NCI-H1417 (cell line): Measurements from ENCODE around the gene TEX9.
A peak's percentile ranks its signal among the peaks of the same experiment; 100 is the strongest.
"Not testable (repeated sequence)": the region's sequence is repeated elsewhere in the genome, so short reads cannot be mapped to it uniquely, and the experiment has no call there.

ENCODE experiments used
- DNase-seq, 3 experiments: peaks; one replicate each; lab custom pipeline; 2025; lab: John Stamatoyannopoulos, UW

The TEX9 gene

DNA sequence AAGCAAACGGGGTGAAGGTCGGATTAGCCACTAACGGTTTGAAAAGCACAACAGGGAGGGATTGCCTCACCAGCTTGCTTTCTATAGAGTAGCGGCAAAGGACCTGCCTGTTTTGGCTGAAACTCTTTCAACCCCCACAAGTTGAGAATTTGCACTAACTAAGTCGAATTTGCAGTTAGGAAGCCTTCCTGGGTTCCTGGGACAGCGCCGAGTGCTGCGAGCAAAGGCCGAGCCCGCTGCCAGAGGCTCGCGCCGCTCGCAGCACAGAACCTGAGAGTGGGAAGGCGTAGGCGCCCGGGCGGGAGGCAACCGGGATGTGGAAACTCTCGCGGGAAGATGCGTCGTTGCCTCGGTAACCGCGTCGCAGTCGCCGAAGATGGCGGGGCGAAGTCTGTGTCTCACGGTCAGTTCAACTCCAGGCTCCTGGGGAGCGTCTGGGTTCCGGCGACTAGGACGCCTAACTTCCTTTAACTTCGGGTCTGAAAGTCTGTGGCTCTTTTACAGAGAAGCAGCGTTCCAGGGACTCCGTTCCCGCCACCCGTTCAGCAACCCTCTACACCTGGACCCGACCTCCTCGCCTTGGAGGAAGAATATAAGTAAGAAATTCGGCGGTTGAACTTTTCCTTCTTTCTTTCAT is at the start of gene TEX9:
Gene TEX9, plus strand, starts transcription at position 352 of the 637 bp plus-strand sequence. Its CDS starts 25 bp downstream, at position 377.
- peak; percentile 86 to 97 (median 96) for DNase-seq

DNA sequence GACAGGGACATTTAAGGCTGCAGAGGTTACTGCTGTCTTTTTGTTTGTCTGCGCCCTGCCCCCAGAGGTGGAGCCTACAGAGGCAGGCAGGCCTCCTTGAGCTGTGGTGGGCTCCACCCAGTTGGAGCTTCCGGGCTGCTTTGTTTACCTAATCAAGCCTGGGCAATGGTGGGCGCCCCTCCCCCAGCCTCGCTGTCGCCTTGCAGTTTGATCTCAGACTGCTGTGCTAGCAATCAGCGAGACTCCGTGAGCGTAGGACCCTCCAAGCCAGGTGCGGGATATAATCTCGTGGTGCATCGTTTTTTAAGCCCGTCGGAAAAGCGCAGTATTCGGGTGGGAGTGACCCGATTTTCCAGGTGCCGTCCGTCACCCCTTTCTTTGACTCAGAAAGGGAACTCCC is 48.7 kb upstream of the TEX9 start:
- DNase-seq: not testable (repeated sequence)

DNA sequence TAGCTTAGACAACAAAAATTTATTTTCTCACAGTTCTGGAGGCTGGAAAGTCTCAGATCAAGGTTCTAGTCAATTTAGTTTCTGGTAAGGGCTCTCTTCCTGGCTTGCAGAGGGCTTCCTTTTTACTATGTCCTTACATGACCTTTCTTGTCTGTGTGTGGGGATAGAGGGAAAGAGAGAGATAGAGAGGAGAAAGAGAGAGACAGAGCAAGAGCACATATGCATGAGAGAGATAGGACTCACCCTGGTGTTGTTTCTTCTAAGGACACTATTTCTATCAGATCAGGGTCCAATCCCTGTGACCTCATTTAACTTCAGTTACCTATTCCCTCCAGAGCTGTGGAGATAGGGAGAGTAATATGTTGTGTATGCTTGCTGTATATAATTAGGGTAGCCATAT is 44.9 kb upstream of the TEX9 start:
- no peak for DNase-seq

DNA sequence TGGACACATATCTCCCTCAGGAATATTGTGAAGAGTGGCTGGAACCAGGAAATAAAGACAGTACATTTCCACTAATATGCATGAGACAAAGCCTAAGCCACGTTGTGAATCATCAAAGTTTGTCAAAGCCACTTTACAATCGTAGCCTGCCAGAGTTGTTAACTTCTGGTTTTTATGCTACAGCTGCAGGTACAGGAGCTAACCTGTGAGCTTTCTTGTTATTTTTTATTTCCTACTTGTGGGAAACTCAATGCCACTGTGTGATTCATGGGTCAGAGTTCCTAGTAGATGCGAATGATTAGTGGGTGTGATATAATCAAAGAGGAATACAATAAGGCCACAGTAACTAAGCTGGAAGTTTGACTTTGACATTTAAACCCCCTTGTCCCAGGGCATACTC is 44.4 kb upstream of the TEX9 start:
- no peak for DNase-seq

DNA sequence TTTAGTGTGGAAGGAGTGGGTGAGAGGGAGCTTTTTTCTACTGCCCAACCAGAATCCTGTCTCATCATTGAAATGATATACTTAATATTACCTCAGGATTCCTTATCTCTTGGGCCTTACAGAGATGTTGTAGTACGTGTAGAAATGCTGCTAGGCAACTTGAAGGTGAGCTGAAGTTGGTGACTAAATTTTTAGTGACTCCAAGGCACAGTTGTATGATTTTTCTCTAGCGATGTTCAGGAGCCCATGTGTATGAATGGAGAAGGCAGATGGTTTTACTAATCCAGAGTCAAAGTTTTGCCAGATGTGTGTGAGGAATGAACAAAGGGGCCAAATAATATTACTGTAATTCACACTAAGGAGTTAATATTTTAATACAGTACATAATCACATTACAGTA is 42.8 kb upstream of the TEX9 start:
- no peak for DNase-seq

DNA sequence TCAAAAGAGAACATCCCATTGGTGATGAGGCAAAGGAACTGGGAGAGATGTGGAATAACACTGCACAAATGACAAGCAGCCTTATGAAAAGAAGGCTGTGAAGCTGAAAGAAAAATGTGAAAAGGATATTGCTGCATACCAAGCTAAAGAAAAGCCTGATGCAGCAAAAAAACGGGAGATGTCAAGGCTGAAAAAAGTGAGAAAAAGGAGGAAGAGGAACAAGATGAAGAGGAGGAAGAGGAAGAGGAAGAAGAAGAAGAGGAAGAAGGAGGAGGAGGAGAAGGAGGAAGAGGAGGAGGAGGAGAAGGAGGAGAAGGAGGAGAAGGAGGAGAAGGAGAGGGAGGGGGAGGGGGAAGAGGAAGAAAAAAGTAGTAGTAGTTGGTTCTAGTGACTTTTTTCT is 41.8 kb upstream of the TEX9 start:
- DNase-seq: no peak

DNA sequence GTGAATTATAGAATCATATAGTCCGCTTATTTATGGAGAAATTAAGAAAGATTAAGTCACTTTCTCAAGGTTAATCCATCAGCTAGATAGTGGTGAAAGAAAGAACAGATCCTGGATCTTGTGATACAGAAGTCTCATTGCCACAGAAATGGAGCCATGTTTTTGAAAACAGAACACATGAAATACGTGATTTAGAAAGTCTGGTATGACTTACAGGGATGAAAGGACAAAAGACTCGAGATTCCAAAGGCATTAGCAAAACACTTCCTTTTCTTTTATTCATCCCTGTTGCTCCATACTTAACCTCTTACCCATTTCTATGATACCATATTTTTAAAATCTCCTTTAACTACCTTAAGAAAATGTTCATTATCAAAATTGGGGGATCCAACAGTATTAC is 40.0 kb upstream of the TEX9 start:
- DNase-seq: no peak

DNA sequence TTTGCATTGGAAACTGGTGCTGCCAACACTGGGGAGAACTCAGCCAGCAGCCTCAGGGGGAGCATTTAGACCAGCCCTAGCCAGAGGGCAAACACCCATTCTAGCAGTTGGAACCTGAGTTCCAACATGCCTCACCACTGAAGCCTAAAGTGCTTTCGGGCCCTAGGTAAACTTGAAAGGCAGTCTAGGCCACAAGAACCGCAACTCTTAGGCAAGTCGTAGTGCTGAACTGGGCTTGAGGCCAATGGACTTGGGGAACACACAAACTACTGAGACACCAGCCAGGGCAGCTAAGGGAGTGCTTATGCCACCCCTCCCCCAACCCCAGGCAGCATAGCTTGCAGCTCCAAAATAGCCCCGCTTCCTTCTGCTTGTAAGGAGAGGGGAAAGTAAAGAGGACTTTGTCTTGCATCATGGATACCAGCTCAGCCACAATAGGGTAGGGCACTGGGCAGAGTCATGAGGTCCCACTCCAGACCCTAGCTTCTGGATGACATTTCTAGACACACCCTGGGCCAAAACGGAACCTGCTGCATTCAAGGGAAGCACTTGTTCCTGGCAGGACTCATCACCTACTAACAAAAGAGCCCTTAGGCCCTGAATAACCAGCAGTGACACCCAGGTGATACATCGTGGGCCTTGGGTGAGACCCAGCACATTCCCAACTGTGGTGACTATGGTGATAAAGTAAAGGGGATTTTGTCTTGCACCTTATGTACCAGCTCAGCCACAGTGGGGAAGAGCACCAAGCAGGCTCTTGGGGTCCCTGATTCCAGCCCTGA is 37.3 kb upstream of the TEX9 start:
- no peak for DNase-seq

DNA sequence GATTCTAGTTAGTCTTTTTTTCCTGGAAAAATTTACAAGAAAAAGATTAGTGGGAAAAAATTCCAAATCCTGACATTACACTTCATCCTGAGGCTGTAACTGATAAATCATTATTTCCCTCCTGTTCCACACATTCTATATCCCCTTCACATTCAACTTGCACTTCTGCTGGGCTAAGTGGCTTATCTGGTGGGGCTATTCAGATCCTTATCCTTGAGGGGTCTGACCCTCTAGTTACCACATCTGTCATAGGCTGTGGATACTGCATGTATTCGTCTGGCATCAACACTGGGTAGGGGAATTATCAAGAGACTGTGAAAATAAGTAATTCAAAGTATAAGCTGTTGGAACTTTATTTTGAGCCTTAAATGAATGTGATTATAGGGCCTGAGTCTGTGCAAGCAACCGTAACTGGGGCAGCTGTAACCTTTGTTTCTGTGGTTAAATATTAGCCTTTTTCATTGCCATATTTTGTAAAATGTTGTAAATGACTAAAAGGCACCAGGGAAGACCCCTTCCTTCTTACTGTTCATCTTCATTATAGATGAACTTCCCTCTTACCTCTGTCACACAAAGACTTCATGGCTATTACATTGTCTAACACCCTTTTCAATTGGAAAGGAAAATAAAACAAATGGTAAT is 28.0 kb upstream of the TEX9 start:
- no peak for DNase-seq

DNA sequence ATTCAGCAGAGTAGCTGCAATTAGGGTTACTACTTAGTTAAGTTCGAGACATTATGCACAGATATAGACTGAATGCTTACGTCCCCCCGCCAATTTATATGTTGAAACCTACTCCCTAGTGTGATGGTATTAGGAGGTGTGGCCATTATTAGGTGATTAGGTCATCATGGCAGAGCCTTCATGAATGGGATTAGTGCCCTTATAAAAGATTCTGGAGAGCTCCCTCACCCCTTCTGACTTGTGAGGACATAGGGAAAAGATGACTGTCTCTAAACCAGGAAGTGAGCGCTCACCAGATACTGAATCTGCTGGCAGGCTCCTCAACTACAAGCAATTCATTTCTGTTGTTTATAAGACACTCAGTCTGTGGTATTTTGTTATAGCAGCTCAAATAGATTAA is 25.6 kb upstream of the TEX9 start:
- DNase-seq: no peak

DNA sequence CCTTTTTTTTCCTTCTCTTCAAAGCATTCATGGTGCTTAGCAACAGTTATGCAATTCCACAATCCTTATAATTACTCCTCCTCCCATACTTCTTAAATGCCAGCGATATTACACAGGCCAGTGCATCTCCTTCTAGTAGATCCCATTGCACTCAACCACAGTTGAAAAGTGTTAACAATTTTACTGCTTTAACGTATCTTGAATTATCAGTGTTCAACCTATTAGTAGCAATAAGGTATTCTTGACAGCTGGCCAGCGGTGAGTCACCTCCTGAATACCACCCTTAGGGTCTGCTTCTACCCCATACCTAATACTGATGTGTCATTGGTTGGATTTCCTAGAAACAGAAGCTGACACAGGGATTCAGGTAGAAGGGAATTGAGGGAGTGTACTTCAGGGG is 24.0 kb upstream of the TEX9 start:
- no peak for DNase-seq

DNA sequence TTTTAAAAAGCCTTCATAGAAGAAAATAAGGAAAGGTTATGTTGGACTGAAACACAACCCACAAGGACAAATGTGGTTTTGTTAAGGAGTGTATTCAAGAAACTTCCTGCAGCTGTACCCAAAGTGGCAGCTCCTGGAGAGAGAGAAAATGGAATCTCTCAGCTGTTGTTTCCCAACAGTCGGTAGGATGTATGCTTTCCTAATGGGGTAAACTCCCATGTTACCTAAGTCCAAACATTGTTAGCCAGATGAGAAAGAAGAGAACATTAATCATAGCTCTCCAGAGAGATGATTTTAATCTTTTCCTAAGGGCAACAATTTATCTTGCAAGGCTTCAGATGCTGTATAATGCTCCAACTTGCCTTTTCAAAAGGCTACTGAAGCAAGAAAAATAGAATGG is 22.6 kb upstream of the TEX9 start:
- DNase-seq: peak; percentile 5 to 79 (median 30)

DNA sequence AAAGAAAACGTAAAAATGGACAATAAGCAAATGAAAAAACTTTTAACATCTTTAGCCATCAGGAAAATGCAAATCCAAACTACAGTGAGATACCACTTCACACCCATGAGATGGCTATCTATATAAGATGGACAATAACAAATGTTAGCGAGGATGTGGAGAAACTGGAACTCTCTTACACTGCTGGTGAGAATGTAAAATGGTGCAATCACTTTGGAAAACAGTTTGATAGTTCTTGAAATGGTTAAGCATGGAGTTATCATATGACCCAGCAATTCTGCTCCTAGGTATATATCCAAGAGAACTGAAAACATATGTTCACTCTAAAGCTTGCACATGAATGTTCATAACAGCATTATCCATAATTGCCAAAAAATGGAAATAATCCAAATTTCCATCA is 21.3 kb upstream of the TEX9 start:
- no peak for DNase-seq

DNA sequence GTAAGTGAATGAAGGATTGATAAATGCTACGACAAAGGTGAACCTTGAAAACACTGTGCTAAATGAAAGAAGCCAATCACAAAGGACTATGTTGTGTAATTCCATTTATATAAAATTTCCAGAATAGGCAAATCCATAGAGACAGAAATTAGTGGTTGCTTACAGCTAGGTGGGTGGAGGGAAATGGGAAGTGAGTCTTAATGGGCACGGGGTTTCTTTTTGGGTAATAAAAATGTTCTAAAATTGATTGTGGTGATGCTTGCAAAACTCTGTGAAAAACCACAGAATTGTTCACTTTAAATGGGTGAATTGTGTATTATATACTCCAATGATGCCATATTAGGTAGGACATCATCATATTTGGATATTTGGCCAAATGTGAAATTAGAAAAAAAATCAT is 20.9 kb upstream of the TEX9 start:
- no peak for DNase-seq

DNA sequence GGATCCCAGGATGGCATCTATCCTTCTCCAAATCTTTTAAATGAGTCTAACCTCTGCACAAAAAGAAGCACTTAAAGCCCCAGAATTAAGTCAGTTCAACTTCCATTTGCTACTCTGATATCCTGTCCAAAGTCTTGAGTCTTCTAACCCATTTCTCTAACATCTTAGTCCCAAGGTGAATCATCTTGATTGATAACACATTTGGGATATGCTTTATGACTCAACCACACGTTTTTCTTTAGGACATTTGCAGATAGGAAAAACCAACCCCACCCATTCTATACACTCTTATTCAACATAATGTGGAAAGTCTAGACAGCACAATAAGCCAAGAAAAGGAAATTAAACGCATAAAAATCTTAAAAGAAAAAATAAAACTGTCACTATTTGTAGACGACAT is 18.8 kb upstream of the TEX9 start:
- DNase-seq: no peak

DNA sequence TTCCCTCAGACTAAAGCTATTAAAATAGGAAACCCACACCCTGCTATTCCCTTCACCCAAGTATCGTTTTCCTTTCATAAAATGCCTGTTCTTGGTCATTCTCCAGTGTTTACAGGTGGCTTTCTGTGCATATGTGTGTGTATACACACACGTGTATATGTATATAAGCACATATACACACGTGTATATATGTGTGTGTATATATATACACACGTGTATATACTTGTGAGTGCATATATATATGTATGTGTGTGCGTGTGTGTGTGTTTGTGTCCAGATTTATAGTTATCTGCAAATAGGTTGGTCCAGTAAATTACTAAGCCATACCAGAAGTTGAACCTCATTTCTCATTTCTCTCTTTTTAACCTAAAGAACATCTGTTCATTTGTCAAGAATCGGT is 15.7 kb upstream of the TEX9 start:
- no peak for DNase-seq

DNA sequence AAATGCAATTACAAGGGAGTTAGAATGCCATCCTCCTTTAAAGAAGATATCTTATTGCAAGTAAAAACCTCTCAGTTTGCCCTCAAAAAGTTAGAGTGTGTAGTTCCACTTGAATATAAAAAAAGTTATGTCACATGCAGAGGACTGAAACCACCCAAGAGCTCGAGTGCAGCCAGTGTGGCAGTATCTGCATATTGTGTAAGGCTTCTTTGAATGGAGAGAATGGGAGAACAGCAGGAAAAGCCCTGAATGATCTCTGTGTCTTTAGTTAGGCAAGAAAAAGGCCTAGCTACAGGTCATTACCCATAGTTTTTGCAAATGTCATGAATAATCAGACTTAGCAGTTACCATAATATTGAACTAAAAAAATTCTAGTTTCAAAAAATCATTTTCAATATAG is 13.9 kb upstream of the TEX9 start:
- no peak for DNase-seq

DNA sequence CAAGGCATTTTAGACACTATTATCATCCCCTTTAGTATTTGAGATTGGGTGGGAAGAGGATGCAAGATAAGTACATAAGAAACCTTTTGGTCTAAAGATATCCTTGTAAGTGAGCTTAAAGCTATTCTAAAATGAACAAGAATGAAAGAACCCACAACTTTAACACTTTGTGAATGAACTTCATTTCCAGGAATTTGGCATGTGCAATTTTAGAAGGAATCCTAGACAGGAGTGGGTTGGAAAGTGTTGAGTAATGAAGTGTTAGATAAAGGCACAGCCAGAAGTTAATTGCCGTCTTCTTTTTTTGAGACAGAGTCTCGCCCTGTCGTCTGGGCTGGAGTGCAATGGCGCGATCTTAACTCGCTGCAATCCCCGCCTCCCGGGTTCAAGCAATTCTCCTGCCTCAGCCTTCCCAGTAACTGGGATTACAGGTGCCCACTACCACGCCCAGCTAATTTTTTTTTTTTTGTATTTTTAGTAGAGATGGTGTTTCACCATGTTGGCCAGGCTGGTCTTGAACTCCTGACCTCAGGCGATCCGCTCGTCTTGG is 13.2 kb upstream of the TEX9 start:
- DNase-seq: no peak

DNA sequence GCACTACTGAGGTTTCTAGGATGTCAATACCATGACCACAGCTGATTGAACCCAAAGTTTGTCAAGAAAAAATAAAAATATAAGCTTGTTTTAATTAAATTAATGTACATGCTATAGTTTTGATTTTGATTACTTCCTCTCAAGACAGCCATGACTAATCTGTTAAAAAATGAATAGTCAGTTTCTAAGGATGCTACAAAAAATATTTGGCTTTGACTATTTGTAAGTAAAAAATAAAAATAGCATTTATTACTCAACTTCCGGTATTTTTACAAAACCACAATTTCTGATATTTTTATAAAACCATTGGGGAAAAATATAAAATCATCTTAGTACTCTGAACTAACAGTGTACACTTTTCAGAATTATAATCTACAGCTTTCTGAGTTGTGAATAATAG is 12.1 kb upstream of the TEX9 start:
- no peak for DNase-seq

DNA sequence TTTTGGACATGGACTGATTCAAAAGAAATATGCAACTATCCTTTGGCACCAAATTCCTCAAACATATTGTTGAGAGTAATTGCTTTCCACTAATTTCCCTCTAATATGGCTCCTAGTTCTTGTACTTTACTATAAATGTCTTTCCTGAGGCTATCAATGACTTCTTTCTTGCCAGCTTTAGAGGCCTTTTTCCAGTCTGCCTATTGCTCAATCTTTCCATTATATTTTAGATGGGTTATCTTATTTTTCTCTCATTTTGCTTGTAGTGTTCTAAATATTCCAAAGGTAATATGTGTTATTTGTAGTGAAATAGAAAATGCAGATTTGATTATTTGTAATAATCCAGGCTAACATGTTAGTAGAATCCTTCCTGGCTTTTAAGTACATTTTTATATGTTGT is 11.5 kb upstream of the TEX9 start:
- DNase-seq: no peak

DNA sequence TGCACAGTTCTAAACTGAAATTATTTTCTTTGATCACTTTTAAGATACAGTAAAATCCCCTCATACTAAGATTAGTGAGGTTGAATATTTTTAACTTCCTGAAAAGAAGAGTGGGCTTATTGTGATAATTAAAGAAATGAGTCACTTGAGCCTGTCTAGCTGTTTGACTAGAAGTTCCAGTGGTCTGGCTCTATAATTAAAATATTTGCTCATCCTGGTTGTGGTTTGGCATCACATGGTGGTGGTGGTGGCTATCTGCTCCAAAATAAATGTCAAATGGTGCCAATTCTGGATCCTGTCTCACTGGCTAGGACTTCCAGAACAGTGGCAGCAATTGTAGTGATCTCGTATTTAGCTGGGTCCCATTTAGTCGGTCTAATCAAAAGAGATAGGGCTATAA is 8.6 kb upstream of the TEX9 start:
- DNase-seq: peak in 1 of 3 experiments; percentile 25

DNA sequence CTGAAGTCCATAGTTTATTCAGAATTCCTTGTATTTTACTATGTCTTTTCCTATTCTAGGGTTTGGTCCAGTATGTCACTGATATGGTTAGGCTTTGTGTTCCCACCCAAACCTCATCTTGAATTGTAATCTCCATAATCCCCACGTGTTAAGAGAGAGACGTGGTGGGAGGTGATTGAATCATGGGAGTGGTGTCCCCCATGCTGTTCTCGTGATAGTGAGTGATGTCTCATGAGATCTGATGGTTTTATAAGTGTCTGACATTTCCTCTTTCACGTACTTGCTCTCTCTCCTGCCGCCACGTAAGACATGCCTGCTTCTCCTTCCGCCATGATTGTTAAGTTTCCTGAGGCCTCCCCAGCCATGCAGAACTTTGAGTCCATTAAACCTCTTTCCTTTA is 6.6 kb upstream of the TEX9 start:
- no peak for DNase-seq

DNA sequence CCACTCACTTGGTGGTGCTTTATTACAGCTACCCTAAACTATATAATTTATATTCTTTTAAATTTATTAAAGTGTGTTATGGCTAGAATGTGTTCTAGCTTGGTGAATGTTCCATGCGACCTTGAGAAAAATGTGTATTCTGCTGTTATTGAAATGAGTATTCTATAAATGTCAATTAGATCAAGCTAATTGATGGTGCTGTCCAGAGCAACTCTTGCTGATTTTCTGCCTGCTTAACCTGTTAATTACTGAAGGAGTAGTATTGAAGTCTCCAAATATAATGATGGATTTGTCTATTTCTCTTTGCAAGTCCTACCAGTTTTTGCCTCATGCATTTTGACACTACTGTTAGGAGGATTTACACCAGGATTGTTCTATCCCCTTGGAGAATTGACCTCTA is 3.2 kb upstream of the TEX9 start:
- no peak for DNase-seq
